Suprapubic skin (tissue), 4 donors: ENCODE data around the gene RPA1. TPM values are rescaled to one million over a fixed set of nuclear protein-coding genes. Genes with fewer than 3 reads are reported as not detected.
A peak's percentile ranks its signal among the peaks of the same experiment; 100 is the strongest.

ENCODE experiments used
- DNase-seq, 2 donors: peaks; one replicate each; pipeline ENCODE4 v3.0.0-alpha.2; 2019; ENCODE audit warnings: low spot score in 2 of 2
- H3K27ac ChIP-seq: fragments of 200-600 bp; sonication (generic); one replicate; pipeline ENCODE4 v1.5.1; 2019
- H3K27me3 ChIP-seq: fragments of 200-600 bp; sonication (generic); one replicate; pipeline ENCODE4 v1.5.1; 2019
- H3K36me3 ChIP-seq: fragments of 200-600 bp; sonication (generic); one replicate; pipeline ENCODE4 v1.5.1; 2019
- H3K4me1 ChIP-seq: fragments of 200-600 bp; sonication (generic); one replicate; pipeline ENCODE4 v1.5.1; 2019
- H3K4me3 ChIP-seq: fragments of 200-600 bp; sonication (generic); one replicate; pipeline ENCODE4 v1.5.1; 2019; ENCODE audit warnings: mild to moderate bottlenecking
- H3K9me3 ChIP-seq: fragments of 200-600 bp; sonication (generic); one replicate; pipeline ENCODE4 v1.5.1; 2019
- EP300 ChIP-seq: sonication (generic); formaldehyde crosslinking; IDR thresholded peaks from one replicate; pipeline ENCODE4 v1.6.1; 2017; ENCODE audit warnings: antibody characterized with exemption
- POLR2A ChIP-seq, 2 donors: fragments of 450-650 bp; IDR thresholded peaks; one replicate each; pipeline ENCODE4 v1.6.1; 2017; ENCODE audit warnings: antibody characterized with exemption in 2 of 2, mild to moderate bottlenecking in 2 of 2, moderate library complexity in 2 of 2
- POLR2AphosphoS5 ChIP-seq, 3 donors: sonication (generic); formaldehyde crosslinking; IDR thresholded peaks; one replicate each; pipeline ENCODE4 v1.6.1; 2017; ENCODE audit warnings: antibody characterized with exemption in 3 of 3
- WGBS: methylation state at CpG from one replicate; pipeline ENCODE4 v1.1.5; 2018; 5-methylcytosine and 5-hydroxymethylcytosine counted together
- total RNA-seq, 4 donors: library from RNA; depleted of rRNA; stranded (reverse); fragments of >200 nt; gene quantifications; one replicate each; pipeline ENCODE4 v1.1.0, GENCODE V29; 2016
- TF ChIP-seq, protein P1 (sequence below), 2 donors: fragments of 200-600 bp in 1 of 2; fragments of 450-650 bp in 1 of 2; sonication (generic) in 1 of 2; IDR thresholded peaks; one replicate each; pipeline ENCODE4 v1.5.1; 2016 to 2019; ENCODE audit warnings: antibody characterized with exemption in 2 of 2, mild to moderate bottlenecking in 1 of 2, moderate library complexity in 1 of 2

Gene RPA1
- total RNA-seq, 4 donors from 2014 or later = 27.6 to 58.2 (median 36.7) TPM

DNA sequence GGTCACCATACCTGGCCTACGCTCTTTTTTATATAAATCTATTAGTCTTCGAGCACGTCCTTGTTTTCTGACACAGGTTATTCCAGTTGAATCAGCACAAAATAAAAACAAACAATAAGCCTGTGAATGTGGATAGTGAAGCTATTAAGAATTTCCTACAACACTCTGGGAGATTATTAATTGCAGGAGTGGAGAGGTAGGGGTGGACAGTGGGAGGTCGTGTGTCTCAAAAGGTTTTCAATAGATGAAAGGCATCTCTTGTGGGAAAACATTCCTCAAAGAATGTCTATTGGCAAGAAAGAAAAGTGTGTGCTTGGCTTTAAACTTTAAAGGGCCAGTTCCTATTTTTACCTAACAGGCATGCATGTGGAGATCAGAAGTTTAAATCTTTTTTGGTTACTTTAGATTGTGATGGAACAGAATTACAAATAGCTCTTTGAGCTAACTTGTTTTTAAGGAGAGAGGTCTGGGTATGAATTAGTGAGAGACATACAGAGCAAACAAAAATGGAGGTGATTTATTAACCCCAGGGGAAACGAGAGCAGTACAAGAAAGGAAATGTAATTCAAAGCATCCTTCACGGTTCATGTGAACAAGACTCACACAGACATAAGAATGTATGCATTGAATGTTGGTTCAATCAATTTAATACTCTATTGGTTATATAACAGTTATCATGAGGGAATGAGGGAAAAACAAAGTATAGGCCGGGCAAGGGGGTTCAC, 9.1 kb upstream of the RPA1 start:
- WGBS = 65% methylated on average over 7 of the region's 7 CpGs
- Histone ChIP-seq H3K4me1 (no peaks in the 10 kb centered on the region), H3K36me3 (peaks cover 10% of the 10 kb centered on the region), H3K9me3 (no peaks in the 10 kb centered on the region), H3K4me3 (no peak overlapping the region), H3K27me3 (no peaks in the 10 kb centered on the region), H3K27ac (no peak overlapping the region)
- DNase-seq = no peak
- no peak for TF ChIP-seq POLR2AphosphoS5 (IDR thresholded peaks at IDR 0.05)
- no peak for TF ChIP-seq POLR2A (IDR thresholded peaks at IDR 0.05)
- TF ChIP-seq EP300 = no peak
- TF ChIP-seq, protein P1, sequence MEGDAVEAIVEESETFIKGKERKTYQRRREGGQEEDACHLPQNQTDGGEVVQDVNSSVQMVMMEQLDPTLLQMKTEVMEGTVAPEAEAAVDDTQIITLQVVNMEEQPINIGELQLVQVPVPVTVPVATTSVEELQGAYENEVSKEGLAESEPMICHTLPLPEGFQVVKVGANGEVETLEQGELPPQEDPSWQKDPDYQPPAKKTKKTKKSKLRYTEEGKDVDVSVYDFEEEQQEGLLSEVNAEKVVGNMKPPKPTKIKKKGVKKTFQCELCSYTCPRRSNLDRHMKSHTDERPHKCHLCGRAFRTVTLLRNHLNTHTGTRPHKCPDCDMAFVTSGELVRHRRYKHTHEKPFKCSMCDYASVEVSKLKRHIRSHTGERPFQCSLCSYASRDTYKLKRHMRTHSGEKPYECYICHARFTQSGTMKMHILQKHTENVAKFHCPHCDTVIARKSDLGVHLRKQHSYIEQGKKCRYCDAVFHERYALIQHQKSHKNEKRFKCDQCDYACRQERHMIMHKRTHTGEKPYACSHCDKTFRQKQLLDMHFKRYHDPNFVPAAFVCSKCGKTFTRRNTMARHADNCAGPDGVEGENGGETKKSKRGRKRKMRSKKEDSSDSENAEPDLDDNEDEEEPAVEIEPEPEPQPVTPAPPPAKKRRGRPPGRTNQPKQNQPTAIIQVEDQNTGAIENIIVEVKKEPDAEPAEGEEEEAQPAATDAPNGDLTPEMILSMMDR (IDR thresholded peaks at IDR 0.05) = no peak

DNA sequence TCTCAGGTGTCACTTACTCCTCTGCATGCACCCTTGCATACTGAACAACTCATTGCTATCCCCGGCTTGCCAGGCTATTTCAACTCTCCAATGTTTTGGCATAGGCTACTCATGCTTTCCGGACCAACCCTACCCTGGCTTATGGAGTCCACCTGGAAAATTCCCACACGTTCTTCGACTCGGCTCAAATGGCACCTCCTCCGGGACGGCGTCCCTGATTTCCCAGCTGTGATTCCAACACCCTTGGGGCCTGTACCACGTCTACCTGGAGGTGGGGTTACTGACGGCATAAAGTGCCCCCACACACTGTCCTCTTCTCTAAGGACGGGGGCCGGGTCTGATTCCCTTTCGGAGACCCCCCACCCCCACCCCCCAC, 601 bp upstream of the RPA1 start:
- H3K4me3 ChIP-seq = peak overlapping the region; percentile 92
- WGBS = 3% methylated on average over 8 of the region's 13 CpGs

DNA sequence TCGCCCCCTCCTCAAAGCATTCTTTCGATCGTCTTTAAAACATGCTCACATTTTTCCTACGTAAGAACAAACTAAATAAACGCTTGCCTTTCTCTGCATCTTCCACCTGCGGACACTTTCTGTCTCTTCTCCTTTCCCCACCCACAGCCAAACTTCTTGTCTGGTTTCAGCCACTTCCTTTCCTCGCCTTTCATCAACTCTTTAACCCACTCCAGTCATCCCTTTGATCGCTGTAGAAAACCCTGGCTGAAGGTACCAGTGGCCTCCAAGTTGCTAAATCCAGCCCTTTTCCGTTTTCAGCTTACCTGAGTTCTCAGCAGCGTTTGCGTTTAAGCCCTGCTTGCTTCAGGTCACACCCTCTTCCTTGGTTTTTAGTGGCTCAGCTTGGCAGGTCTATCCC, 483 bp downstream of the RPA1 start:
- no peak for TF ChIP-seq POLR2AphosphoS5 (IDR thresholded peaks at IDR 0.05)
- Histone ChIP-seq H3K9me3 (no peaks in the 10 kb centered on the region), H3K36me3 (peaks cover 19% of the 10 kb centered on the region), H3K4me1 (peaks cover 25% of the 10 kb centered on the region), H3K27me3 (no peaks in the 10 kb centered on the region), H3K4me3 (peak overlapping the region; percentile 92), H3K27ac (peak overlapping the region; percentile 87)
- WGBS = under 1% methylated on average over 11 of the region's 11 CpGs
- no peak for DNase-seq

More for the DNA sequence above, 601 bp upstream of the RPA1 start:
- Histone ChIP-seq H3K27ac (peak overlapping the region; percentile 87), H3K9me3 (no peaks in the 10 kb centered on the region), H3K36me3 (peaks cover 24% of the 10 kb centered on the region), H3K27me3 (no peaks in the 10 kb centered on the region), H3K4me1 (peaks cover 25% of the 10 kb centered on the region)
- TF ChIP-seq POLR2A (IDR thresholded peaks at IDR 0.05) = no peak
- peak in 1 of 3 donors; percentile 18 for TF ChIP-seq POLR2AphosphoS5 (IDR thresholded peaks at IDR 0.05)
- DNase-seq = no peak

DNA sequence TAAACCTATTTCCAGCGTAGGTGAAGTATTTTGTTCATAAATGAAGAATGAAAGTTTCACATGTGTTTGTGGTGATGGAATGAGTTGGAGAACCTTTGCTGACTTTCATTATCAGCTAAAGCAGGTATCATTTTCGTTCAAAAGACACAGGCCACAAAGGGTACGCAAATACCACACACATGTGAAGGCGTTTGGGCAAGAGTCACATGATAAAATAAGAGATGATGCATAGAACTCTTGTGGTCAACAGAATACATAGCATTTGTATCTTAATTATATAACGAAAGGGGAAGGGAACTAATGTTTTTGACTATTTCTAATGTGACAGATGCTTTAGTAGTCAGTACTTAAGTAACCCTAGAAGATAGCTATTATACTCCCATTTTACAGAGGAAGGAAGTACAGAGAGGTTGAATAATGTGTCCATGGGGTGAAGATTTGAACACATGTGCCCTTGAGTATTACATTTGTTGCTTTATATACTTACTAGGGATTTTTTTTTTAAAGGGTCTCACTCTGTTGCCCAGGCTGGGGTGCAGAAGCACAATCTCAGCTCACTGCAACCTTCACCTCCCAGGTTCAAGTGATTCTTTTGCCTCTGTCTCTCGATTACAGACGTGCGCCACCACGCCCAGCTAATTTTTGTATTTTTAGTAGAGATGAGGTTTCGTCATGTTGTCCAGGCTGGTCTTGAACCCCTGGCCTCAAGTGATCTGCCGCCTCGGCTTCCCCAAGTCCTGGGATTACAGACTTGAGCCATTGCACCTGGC, 4.8 kb downstream of the RPA1 start:
- Histone ChIP-seq H3K4me1 (peaks cover 15% of the 10 kb centered on the region), H3K4me3 (no peak overlapping the region), H3K36me3 (peaks cover 3% of the 10 kb centered on the region), H3K27ac (no peak overlapping the region), H3K9me3 (no peaks in the 10 kb centered on the region), H3K27me3 (no peaks in the 10 kb centered on the region)
- no peak for DNase-seq
- 88% methylated on average over 12 of the region's 12 CpGs for WGBS
- TF ChIP-seq, protein P1 (IDR thresholded peaks at IDR 0.05) = no peak
- TF ChIP-seq POLR2AphosphoS5 (IDR thresholded peaks at IDR 0.05) = no peak
- TF ChIP-seq POLR2A (IDR thresholded peaks at IDR 0.05) = no peak
- no peak for TF ChIP-seq EP300

DNA sequence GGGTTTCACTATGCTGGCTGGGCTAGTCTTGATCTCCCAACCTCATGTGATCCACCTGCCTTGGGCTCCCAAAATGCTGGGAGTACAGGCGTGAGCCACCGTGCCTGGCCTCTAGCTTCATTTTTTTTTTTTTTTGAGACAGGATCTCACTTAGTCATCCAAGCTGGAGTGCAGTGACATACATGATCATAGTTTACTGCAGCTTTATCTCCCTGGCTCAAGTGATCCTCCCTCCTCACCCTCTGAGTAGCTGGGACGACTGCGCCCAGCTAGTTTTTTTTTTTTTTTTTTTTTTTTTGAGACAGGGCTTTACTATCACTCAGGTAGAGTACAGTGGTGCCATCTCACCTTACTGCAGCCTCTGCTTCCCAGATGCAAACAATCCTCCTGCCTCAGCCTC, 9.7 kb downstream of the RPA1 start:
- H3K27me3 ChIP-seq = no peaks in the 10 kb centered on the region
- DNase-seq = no peak
- no peak overlapping the region for H3K27ac ChIP-seq
- peaks cover 20% of the 10 kb centered on the region for H3K36me3 ChIP-seq
- TF ChIP-seq EP300 = no peak
- no peak overlapping the region for H3K4me3 ChIP-seq
- no peaks in the 10 kb centered on the region for H3K4me1 ChIP-seq
- no peaks in the 10 kb centered on the region for H3K9me3 ChIP-seq
- WGBS = 87% methylated on average over 4 of the region's 4 CpGs

DNA sequence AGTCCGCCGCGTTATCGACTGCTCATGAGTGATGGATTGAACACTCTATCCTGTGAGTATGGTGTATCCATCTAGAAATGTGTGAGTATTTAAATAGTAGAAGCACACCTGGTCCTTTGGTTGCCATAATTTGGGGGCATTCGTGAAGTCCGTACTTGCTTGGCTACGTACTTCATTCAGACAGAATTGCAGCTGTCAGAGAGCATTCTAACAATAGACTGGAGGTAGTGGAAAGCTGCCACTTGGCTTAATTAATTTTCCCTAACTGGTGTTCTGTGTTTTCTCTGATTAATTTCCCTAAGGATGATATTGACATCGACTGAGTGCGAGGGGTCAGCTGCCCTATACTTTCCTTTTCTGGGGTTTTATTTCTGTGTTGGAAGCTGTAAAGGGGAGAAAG, 14.1 kb downstream of the RPA1 start:
- no peak overlapping the region for H3K4me3 ChIP-seq

More for the DNA sequence above, 14.1 kb downstream of the RPA1 start:
- DNase-seq = no peak
- peaks cover 61% of the 10 kb centered on the region for H3K36me3 ChIP-seq
- no peak overlapping the region for H3K27ac ChIP-seq
- H3K9me3 ChIP-seq = no peaks in the 10 kb centered on the region
- no peaks in the 10 kb centered on the region for H3K4me1 ChIP-seq
- TF ChIP-seq, protein P1 (IDR thresholded peaks at IDR 0.05) = no peak
- 92% methylated on average over 9 of the region's 9 CpGs for WGBS
- no peaks in the 10 kb centered on the region for H3K27me3 ChIP-seq
